ENCODE results near the gene CLCN6. TPM values are rescaled to one million over a fixed set of nuclear protein-coding genes. Genes with fewer than 3 reads are reported as not detected.

The CLCN6 gene
- total and polyA plus RNA-seq, 2 of the 13 experiments (the other 11 are each of a cell fraction or from before 2014, with no cell fraction given) = 14.9 to 19.3 TPM

- Histone ChIP-seq H3K36me3 (replicated peaks in 1 of 2; ENCODE audit: control insufficient read depth in 1 of 2, insufficient read depth in 2 of 2, low read length in 2 of 2) (peaks cover 3 to 17% of the 10 kb centered on the region in 2 experiments; a peak in 1 of 5 replicates), H3K27ac (ENCODE audit: extremely low read length, insufficient read depth, low read length) (no peak overlapping the region), H3K4me3 (replicated peaks in 1 of 3; ENCODE audit: insufficient read depth in 1 of 3, low read depth in 2 of 3, low read length in 3 of 3) (no peak overlapping the region), H3K9me3 (ENCODE audit: low read length) (no peaks in the 10 kb centered on the region), H3K27me3 (ENCODE audit: control insufficient read depth in 1 of 2, insufficient read depth in 2 of 2, low read length in 2 of 2) (no peaks in the 10 kb centered on the region), H2AFZ (ENCODE audit: low read length) (no peak overlapping the region), H3K79me2 (ENCODE audit: insufficient read depth, low read length) (peaks cover 6% of the 10 kb centered on the region), H4K20me1 (ENCODE audit: insufficient read depth, low read length) (no peaks in the 10 kb centered on the region), H3K9ac (ENCODE audit: insufficient read depth, low read depth, low read length) (no peak overlapping the region), H3K4me2 (ENCODE audit: low read depth, low read length) (no peak overlapping the region), H3K4me1 (ENCODE audit: insufficient read depth, low read length) (peaks cover 30% of the 10 kb centered on the region)
- ChIA-PET CTCF (ENCODE audit: low intra/inter-chr PET ratio, low total read pairs) (no interaction called here), POLR2A (no interaction called here)
- intact Hi-C loops (cut with micrococcal nuclease; ENCODE audit: unreplicated experiment) (loop anchor here (5.0 kb wide), 1 partner anchor 148 kb away; the partner anchor contains the start of genes FBXO2 and FBXO44), in situ Hi-C loops (cut with HindIII; ENCODE audit: extremely low pct_ligation_motif_present, low pct_unique_long_range_greater_than_20kb) (no loop called here)
- DNase-seq (ENCODE audit: low spot score) (no peak), FAIRE-seq (no peak), ATAC-seq (no peak)
- no peak for TF ChIP-seq ELF4 (CRISPR knock-in tag; IDR thresholded peaks at IDR 0.05; ENCODE audit: borderline replicate concordance)
- no peak for TF ChIP-seq KLF13 (CRISPR knock-in tag; IDR thresholded peaks at IDR 0.05)
- no peak for TF ChIP-seq CBFB (CRISPR knock-in tag; IDR thresholded peaks at IDR 0.05)
- TF ChIP-seq MYC (CRISPR knock-in tag; IDR thresholded peaks at IDR 0.05; ENCODE audit: borderline replicate concordance) = no peak
- no peak for TF ChIP-seq STAG1 (CRISPR knock-in tag; IDR thresholded peaks at IDR 0.05)
- no peak for TF ChIP-seq ZNF230 (CRISPR knock-in tag; IDR thresholded peaks at IDR 0.05)
- TF ChIP-seq ZNF557 (CRISPR knock-in tag; IDR thresholded peaks at IDR 0.05) = no peak
- TF ChIP-seq ZBTB20 (CRISPR knock-in tag; IDR thresholded peaks at IDR 0.05; ENCODE audit: borderline replicate concordance, low read depth) = no peak
- TF ChIP-seq HMGXB3 (CRISPR knock-in tag; IDR thresholded peaks at IDR 0.05; ENCODE audit: borderline replicate concordance) = no peak
- TF ChIP-seq NCOA1 (CRISPR knock-in tag; IDR thresholded peaks at IDR 0.05) = no peak
- TF ChIP-seq MEF2D (CRISPR knock-in tag; IDR thresholded peaks at IDR 0.05) = no peak
- no peak for TF ChIP-seq ZNF292 (CRISPR knock-in tag; IDR thresholded peaks at IDR 0.05; ENCODE audit: borderline replicate concordance, low read depth)
- BruUV-seq (replicated peaks) = no TSS peak
- WGBS (ENCODE audit: low lambda C conversion rate) = 96% methylated on average over 8 of the region's 8 CpGs
Observed at GRCh38 chr1:11800391-11800755, 5.6 kb upstream of the CLCN6 start.

All from HepG2 (cell line).